GM19238 (cell line): ENCODE measurements around the gene LHCGR.

Experiments used
- DNase-seq: peaks from one replicate; pipeline ENCODE4 v3.0.0; 2011; ENCODE audit warnings: low spot score; ENCODE audit not compliant: insufficient read length

Gene LHCGR

GRCh38 chr2:48755473-48755872, at the start of gene LHCGR:
TSS of gene LHCGR (minus strand) at chr2:48755724. CDS start at chr2:48755671, 53 bp downstream.
- DNase-seq, result no peak

- DNase-seq, result no peak
Measured at GRCh38 chr2:48799601-48800000, 44.1 kb upstream of the LHCGR start.

GRCh38 chr2:48795065-48795464, 39.5 kb upstream of the LHCGR start:
- no peak for DNase-seq

GRCh38 chr2:48793671-48794070, 38.1 kb upstream of the LHCGR start:
- DNase-seq, result no peak

GRCh38 chr2:48792030-48792429, 36.5 kb upstream of the LHCGR start:
- no peak for DNase-seq

- DNase-seq, result no peak
Measured at GRCh38 chr2:48790407-48791170, 35.1 kb upstream of the LHCGR start.

- DNase-seq, result no peak
Measured at GRCh38 chr2:48787580-48787979, 32.1 kb upstream of the LHCGR start.

GRCh38 chr2:48781366-48781765, 25.8 kb upstream of the LHCGR start:
- no peak for DNase-seq

- no peak for DNase-seq
Measured at GRCh38 chr2:48779019-48779716, 23.6 kb upstream of the LHCGR start.

- no peak for DNase-seq
Measured at GRCh38 chr2:48774251-48774650, 18.7 kb upstream of the LHCGR start.

- no peak for DNase-seq
Measured at GRCh38 chr2:48771241-48772014, 15.9 kb upstream of the LHCGR start.

GRCh38 chr2:48770181-48770580, 14.7 kb upstream of the LHCGR start:
- DNase-seq, result no peak

GRCh38 chr2:48768669-48769068, 13.1 kb upstream of the LHCGR start:
- no peak for DNase-seq

GRCh38 chr2:48767330-48767729, 11.8 kb upstream of the LHCGR start:
- DNase-seq, result no peak

GRCh38 chr2:48760826-48761225, 5.3 kb upstream of the LHCGR start:
- no peak for DNase-seq

- no peak for DNase-seq
Measured at GRCh38 chr2:48759682-48760081, 4.2 kb upstream of the LHCGR start.

- DNase-seq, result no peak
Measured at GRCh38 chr2:48756289-48756688, 765 bp upstream of the LHCGR start.

- no peak for DNase-seq
Measured at GRCh38 chr2:48754874-48755273, 650 bp downstream of the LHCGR start.

- no peak for DNase-seq
Measured at GRCh38 chr2:48753228-48753627, 2.3 kb downstream of the LHCGR start.

GRCh38 chr2:48750128-48750739, 5.3 kb downstream of the LHCGR start:
- no peak for DNase-seq

- no peak for DNase-seq
Measured at GRCh38 chr2:48749291-48750127, 6.0 kb downstream of the LHCGR start.
